Sigmoid colon (tissue), 4 donors: ENCODE measurements around the gene CPOX.

ENCODE experiments used
- CTCF ChIP-seq, 4 experiments: fragments of 450-650 bp in 3 of 4; fragments of 200-600 bp in 1 of 4; IDR thresholded peaks; one replicate each; pipeline ENCODE4 v1.5.1; 2016 to 2019; ENCODE audit warnings: antibody characterized with exemption in 4 of 4, mild to moderate bottlenecking in 3 of 4, moderate library complexity in 2 of 4
- EP300 ChIP-seq, 4 donors: sonication (generic); formaldehyde crosslinking; IDR thresholded peaks; one replicate each; pipeline ENCODE4 v1.6.1; 2017; ENCODE audit warnings: antibody characterized with exemption in 4 of 4
- POLR2A ChIP-seq, 2 donors: fragments of 450-650 bp; IDR thresholded peaks; one replicate each; pipeline ENCODE4 v1.6.1; 2016; ENCODE audit warnings: antibody characterized with exemption in 2 of 2, mild to moderate bottlenecking in 2 of 2, moderate library complexity in 2 of 2

GRCh38 chr3:98612587-98612986 is 19.2 kb upstream of the CPOX start:
- no peak for TF ChIP-seq POLR2A (IDR thresholded peaks at IDR 0.05)
- no peak for TF ChIP-seq CTCF (IDR thresholded peaks at IDR 0.05)
- TF ChIP-seq EP300 (IDR thresholded peaks at IDR 0.05), result no peak
